ENCODE results near the gene MED13L. TPM values are rescaled to one million over a fixed set of nuclear protein-coding genes. Genes with fewer than 3 reads are reported as not detected.

Gene MED13L
- polyA plus RNA-seq, 1 donor (not counting 4 experiments of a cell fraction or from before 2014, with no cell fraction given) = 31.7 TPM

- Histone ChIP-seq H3K27ac (ENCODE audit: control insufficient read depth, insufficient read depth, low read length) (no peak overlapping the region), H3K4me2 (ENCODE audit: control insufficient read depth, extremely low read depth, insufficient read depth, low read depth, low read length) (no peak overlapping the region), H4K20me1 (ENCODE audit: control insufficient read depth, extremely low read depth, insufficient read depth, low read length) (no peaks in the 10 kb centered on the region), H2AFZ (ENCODE audit: control insufficient read depth, low read length) (no peak overlapping the region), H3K36me3 (ENCODE audit: control insufficient read depth in 2 of 2, extremely low read depth in 1 of 2, insufficient read depth in 2 of 2, low read length in 2 of 2) (peaks cover 0 to 2% of the 10 kb centered on the region in 2 experiments), H3K9me3 (ENCODE audit: control insufficient read depth, low read depth, low read length) (no peaks in the 10 kb centered on the region), H3K27me3 (ENCODE audit: control insufficient read depth, extremely low read depth, insufficient read depth, low read length) (no peaks in the 10 kb centered on the region), H3K4me3 (ENCODE audit: control insufficient read depth in 2 of 3, extremely low read depth in 1 of 3, insufficient read depth in 2 of 3, low read depth in 1 of 3, low read length in 3 of 3) (no peak overlapping the region), H3K9me1 (ENCODE audit: control insufficient read depth, extremely low read depth, insufficient read depth, low read length) (no peaks in the 10 kb centered on the region), H3K79me2 (ENCODE audit: control insufficient read depth, insufficient read depth, low read length) (peaks cover 41% of the 10 kb centered on the region), H3K9ac (ENCODE audit: control insufficient read depth, extremely low read depth, insufficient read depth, low read length) (no peak overlapping the region), H3K4me1 (ENCODE audit: control insufficient read depth, extremely low read depth, insufficient read depth, low read length) (no peaks in the 10 kb centered on the region)
- FAIRE-seq = no peak
- TF ChIP-seq CTCF (optimal IDR thresholded peaks at IDR 0.05 in 1 of 3, IDR thresholded peaks at IDR 0.05 in 1 of 3, conservative IDR thresholded peaks at IDR 0.05 in 1 of 3; ENCODE audit: extremely low read depth in 1 of 3, insufficient read depth in 2 of 3, low read length in 3 of 3) = no peak
- no peak for DNase-seq (ENCODE audit: low read depth, low spot score)
- dilution Hi-C loops (cut with MboI; ENCODE audit: extremely low pct_ligation_motif_present, low sequenced_read_pairs) = no loop called here
These were observed 184.7 kb downstream of the MED13L start for GRCh38 chr12:116092776-116093175.

DNA sequence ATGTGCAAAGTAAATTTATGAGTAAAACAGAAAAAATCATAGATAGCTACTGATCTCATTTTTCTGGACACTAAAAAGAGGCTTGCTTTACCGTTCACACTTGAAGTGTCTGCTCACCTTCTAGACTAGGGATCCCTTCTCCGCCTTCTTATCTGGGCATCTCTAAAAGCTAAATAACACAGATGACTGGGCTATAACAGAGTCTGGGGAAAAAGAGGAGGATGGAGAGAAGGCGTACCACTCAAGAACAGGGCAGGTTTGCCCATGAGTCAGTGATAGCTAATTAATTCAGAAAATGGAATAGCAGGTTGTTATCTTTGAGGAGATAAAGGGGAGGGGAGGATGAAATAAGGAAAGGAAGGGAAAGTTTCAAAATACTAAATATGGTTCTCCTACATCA lies 185.3 kb downstream of the MED13L start:
- FAIRE-seq (no peak), DNase-seq (ENCODE audit: low read depth, low spot score) (no peak)
- no peaks in the 10 kb centered on the region for H3K9me1 ChIP-seq (ENCODE audit: control insufficient read depth, extremely low read depth, insufficient read depth, low read length)
- H3K27ac ChIP-seq (ENCODE audit: control insufficient read depth, insufficient read depth, low read length) = no peak overlapping the region
- H2AFZ ChIP-seq (ENCODE audit: control insufficient read depth, low read length) = no peak overlapping the region
- peaks cover 41% of the 10 kb centered on the region for H3K79me2 ChIP-seq (ENCODE audit: control insufficient read depth, insufficient read depth, low read length)
- no peak overlapping the region for H3K4me2 ChIP-seq (ENCODE audit: control insufficient read depth, extremely low read depth, insufficient read depth, low read depth, low read length)
- no peaks in the 10 kb centered on the region for H3K9me3 ChIP-seq (ENCODE audit: control insufficient read depth, low read depth, low read length)
- no peak overlapping the region for H3K4me3 ChIP-seq (ENCODE audit: control insufficient read depth in 2 of 3, extremely low read depth in 1 of 3, insufficient read depth in 2 of 3, low read depth in 1 of 3, low read length in 3 of 3)
- no peaks in the 10 kb centered on the region for H3K4me1 ChIP-seq (ENCODE audit: control insufficient read depth, extremely low read depth, insufficient read depth, low read length)
- dilution Hi-C loops (cut with MboI; ENCODE audit: extremely low pct_ligation_motif_present, low sequenced_read_pairs) = no loop called here
- H3K9ac ChIP-seq (ENCODE audit: control insufficient read depth, extremely low read depth, insufficient read depth, low read length) = no peak overlapping the region
- TF ChIP-seq EZH2 (IDR thresholded peaks at IDR 0.05; ENCODE audit: low read length) (no peak), CTCF (optimal IDR thresholded peaks at IDR 0.05 in 1 of 3, IDR thresholded peaks at IDR 0.05 in 1 of 3, conservative IDR thresholded peaks at IDR 0.05 in 1 of 3; ENCODE audit: extremely low read depth in 1 of 3, insufficient read depth in 2 of 3, low read length in 3 of 3) (no peak)
- peaks cover 0 to 2% of the 10 kb centered on the region in 2 experiments for H3K36me3 ChIP-seq (ENCODE audit: control insufficient read depth in 2 of 2, extremely low read depth in 1 of 2, insufficient read depth in 2 of 2, low read length in 2 of 2)
- H4K20me1 ChIP-seq (ENCODE audit: control insufficient read depth, extremely low read depth, insufficient read depth, low read length) = no peaks in the 10 kb centered on the region
- no peaks in the 10 kb centered on the region for H3K27me3 ChIP-seq (ENCODE audit: control insufficient read depth, extremely low read depth, insufficient read depth, low read length)

Data from keratinocyte (primary cell).